ENCODE measurements around the gene COPZ1.

The COPZ1 gene

DNA sequence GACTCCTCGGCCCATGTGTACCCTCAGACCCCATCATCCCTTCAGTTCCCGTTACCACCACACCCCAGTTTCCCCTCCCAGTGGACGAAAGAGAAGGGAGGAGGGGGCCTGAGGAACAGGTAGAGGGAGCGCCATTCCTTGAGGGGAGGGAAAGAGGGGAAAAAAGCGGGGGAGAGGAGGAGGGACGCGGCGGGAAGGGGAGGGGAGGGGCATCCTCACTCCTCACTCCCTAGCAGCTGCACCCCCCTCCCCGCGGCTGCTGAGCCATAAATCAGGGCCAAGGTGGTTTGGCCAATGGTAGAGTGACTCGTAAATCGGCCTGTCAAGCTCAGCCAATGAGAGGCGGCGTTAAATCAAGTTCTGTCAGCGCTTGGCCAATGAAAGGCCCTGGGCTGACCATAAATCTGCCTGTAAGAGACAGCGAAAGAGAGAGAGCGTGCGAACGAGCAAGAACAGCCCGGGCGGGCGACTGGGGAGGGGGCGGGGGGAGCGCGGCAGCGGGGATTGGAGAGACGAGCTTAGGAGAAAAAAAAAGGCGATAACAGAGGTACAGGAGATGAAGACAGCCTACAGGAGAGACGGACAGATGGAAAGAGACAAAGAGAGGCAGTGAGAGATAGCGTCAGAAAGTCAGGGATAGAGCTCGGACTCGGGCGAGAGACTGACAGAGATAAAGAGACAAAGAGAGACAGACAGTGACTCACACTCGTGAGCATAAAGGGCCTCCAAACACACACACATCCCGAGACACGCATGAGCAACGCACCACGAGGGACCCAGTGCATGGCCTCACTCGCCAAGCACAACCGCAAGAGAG is 34.2 kb downstream of the COPZ1 start:
- peak; percentile 100 for DNase-seq

DNA sequence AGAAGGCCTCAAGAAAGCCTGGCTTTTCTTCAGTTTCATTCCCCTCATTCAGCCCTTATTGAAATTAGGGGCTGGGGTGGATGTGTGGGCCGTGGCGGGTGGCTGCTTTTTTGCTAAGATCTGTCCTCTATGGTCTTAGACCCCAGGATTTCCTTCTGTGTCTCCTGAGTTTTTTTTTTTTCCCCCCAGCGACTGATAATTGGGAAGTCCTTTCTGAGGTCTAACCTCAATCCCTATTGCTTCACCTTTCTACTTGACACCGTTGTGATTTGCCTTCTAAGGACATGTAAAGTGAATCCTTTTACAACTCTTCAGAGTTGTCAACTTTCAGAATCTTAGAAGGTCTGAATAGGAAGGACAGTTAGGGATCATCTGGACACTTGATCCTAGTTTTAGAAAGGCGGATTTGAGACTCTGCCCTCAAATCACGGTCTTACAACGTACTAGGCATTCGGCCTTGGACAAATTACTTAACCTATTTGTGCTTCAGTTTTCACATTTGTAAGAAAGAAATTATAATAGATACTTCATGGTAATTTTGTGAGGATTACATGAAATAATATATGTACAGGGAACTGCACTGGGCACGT is 34.9 kb downstream of the COPZ1 start:
- DNase-seq, result no peak

DNA sequence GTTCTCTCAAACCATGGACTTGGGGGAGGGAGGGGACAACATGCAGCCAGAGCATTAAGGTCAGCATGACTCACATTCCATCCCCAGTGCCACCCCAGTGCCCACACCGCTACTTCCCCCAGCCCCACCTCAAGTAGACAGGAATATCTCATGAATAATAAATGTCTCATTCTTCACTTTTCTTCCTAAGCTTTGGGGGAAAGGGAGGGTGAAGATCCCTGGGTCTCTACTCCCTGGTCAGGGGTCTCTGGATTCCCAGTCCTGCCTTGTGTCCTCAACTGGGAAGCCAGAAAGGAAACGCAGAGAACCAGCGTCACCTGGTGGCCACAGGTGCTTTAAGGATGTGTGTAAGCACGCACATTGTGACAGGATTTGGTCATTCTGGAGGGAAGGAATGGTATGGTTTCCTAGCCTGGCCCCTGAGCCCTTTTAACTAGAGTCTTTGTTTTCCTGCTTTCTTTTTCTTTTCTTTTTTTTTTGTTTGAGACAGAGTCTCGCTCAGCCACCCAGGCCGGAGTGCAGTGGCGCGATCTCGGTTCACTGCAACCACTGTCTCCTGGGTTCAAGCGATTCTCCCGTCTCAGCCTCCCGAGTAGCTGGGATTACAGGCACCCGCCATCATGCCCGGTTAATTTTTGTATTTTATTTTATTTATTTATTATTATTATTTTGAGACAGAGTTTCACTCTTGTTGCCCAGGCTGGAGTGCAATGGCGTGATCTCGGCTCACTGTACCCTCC is 36.0 kb downstream of the COPZ1 start:
- peak; percentile 76 for DNase-seq

DNA sequence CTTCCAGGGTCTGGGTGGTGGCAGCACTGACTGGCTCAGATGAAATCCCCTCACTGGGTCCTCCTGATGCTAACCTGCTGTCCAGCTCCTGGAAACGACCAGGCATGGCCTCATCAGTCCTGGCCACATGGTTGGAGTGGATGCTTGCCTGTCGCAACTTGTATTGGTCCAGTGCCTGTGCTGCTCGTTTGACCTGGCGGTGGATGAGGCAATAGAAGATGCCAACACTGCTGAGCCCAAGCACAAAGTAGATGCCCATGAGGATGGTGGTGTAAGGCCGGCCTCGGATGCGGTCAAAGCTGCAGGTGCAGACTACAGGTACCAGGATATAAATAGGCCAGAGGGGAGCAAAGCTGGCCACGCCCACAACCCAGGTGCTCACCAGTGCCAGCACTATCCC is 38.1 kb downstream of the COPZ1 start:
- DNase-seq, result no peak

DNA sequence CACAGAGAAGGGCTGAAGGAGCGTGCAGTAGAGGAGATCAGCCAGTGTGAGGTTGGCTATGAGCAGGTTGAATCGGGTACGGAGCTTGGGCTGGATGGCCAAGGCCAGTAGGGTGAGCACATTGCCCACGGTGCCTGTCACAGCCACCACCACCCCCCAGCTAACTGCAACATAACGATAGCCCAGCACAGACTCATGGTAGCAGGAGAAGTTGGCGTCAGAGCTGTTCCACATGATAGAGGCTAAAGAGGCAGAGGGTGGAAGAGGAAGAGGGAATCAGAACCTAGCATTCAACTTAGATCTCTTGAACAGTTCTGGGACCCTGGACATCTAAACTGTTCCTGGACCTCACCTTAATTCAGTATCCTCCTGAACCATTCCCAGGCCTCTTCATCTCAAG is 38.7 kb downstream of the COPZ1 start:
- no peak for DNase-seq

DNA sequence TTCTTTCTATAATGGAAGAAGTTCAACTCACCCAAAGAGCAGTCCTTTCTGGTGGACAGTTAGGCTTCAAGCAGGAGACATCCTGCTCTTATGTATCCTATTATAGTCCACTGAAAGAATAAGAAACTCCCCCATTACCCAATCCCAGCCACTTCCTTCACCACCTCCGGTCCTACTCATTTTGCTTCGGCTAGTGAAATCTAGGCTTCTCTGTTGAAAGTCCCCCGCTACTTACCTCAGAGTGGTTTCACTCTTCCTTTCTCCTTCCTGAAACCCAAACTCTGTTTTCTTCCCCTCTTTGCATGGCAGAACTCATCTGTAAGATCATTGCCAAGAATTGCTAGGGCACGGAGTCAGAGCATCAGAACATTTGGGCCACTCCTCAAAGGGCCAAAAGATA is 39.5 kb downstream of the COPZ1 start, which contains the start of gene GPR84:
GPR84 (minus strand) TSS at position 74 of the 400 bp plus-strand sequence. CDS start 635 bp downstream, outside the sequence.
- DNase-seq, result no peak

DNA sequence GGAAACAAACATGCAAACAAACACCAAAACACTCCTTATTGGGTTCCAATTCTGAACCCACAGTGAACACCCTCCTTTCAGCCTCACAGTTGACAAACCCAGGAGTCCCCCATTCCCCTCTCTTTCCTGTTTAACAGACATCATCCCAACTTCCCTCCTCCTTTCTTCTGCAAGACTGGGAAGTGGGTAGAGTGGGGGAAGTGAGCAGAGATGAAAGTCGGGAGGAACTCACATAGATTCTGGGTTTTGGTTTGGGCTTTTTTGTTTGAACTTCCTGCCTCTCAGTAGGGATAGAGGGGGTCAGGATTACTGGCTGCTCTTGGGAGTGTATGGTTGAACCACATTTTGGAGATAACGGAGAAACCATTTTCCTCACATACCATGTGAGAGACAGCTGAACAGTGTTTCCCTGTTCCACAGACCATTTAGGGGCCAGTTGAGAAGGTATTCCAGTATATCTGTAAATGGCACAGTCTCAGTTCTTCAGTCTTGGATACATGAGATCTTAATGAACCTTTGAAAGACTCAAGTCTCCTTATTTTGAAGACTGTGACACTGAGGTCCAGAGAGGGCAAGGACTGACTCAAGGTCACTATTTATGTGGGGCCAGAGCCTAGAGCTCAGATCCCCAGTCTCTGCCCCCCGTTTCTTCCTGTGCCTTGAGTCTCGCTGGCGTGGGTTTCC is 43.2 kb downstream of the COPZ1 start:
- DNase-seq, result no peak

DNA sequence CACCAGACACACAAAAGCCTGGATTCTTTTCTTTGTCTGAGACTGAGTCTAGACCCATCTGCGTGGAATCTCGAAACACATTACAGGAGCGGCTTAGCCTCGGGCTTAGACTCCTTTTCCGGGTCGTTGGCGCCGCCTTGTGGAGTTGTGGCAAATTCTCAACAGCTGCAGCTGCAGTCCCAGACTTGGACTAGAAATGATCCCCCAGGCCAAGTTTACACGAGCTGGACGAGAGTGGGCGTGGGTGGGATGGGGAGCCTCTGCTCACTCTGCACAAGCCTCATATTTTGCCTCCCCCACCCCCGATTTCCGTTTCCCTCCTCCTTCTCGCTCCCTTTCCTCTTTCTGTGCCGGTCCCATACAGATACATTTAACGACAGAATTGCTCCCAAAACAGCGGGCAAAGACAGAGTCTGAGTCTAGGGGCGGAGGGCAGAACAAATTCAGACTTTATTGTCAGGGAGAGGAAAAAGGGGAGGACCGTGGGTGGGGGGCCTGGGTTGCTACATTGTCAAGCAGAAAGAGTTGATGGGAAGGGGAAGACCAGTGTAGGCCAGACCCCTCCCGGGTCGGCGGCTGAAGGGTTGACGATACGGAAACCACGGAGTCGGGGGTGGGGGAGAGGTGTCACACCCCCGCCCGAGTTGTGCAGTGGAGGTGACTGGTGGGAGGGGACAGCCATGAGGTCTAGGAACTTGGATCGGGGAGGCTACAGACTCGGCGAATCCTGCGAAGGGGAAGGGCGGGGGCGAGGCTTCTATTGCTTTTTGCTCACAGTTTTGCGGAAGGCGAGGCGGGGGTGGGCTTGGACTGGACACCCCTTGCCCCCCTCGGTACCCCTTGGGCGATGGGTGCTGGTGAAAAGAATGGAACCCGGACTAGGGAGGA is 44.0 kb downstream of the COPZ1 start:
- DNase-seq, result peak; percentile 85

DNA sequence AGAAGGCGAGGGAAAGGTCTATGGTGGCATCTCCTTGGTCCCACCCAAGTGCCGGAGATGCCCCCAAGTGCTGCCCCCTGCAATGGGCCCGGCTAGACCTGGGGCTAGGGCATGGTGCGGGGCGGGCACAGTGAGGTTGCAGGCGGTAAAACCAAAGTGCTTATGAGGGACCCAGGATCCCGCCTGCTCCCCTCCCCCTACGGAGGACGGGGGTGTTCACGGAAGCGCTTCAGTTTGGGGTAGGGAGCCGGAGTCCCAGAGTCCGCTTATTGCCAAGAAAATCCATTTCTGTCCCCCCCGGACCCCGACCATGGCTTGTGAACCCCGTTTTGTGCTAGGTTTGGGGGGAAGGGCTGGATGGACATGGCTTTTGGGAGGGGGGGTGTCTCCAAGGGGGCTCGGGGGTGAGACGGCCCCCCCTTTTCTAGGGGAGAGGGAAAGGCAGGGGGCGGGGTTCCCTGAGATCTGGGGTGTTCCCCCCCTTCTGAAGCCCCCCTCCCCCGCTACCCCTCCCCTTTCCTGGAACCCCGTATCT is 44.7 kb downstream of the COPZ1 start:
- no peak for DNase-seq

DNA sequence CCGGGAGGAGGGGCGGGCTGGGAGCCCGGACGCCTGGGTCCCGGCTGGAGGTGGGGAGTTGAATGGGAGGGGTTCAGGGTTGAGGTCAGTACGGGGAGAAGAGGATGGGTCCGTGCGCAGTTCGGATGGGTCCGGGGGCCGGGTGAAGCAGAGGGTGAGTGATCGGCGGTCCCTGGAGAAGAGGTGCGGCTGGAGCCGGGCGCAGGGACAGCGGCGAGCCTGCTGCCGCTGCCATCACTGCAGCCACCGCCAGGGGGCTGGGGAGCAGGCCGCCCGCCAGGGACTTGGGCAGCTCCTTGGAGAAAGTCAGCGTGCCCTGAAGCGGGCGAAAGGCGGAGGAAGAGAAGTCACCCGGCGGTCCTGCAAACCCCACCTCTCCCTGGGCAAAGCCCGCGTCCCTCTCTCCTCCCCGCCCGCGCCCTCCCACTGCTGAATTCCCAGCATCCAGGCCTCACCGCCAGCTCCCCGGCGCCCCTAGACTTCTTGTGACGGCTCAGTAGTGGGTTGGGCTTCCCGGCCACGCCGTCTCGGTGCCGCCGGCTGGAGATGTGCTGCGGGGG is 45.3 kb downstream of the COPZ1 start:
- DNase-seq, result peak; percentile 83

DNA sequence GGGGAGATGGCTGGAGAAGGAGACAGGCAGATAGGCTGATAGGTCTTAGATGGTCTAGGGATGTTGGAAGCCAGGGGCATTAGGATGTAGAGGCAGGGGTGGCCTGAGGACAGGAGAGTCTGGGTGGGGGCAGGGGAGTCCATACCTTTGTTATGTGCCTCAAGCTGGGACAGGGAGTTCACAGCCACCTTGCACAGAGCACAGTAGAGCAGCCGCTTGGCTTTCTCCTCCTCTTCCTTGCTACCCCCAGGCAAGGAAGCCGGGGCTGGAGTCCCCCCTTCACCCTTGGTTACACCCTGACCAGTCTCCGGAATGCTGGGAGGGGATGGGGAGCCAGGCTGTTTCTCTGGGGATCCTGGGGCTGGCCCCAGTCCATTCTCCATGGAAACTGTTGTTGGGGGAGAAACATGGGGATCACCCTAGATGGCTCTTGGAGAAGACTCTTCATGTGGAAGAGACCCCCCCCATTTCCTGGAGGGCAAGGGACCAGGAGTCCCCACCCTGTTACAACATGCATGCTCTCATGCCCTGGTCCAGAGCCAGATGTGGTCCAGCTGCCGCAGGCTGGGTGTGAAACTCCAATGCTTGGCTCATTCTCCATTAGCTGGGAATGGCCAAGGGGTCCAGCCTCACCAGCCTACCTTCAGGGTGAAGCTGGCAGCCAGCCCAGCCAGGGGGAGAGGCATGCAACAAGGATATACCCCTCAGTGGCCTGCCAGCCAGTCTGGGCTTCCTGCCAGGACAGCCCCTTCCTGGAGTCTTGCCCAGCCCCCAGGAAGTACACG is 46.6 kb downstream of the COPZ1 start:
- DNase-seq, result no peak

DNA sequence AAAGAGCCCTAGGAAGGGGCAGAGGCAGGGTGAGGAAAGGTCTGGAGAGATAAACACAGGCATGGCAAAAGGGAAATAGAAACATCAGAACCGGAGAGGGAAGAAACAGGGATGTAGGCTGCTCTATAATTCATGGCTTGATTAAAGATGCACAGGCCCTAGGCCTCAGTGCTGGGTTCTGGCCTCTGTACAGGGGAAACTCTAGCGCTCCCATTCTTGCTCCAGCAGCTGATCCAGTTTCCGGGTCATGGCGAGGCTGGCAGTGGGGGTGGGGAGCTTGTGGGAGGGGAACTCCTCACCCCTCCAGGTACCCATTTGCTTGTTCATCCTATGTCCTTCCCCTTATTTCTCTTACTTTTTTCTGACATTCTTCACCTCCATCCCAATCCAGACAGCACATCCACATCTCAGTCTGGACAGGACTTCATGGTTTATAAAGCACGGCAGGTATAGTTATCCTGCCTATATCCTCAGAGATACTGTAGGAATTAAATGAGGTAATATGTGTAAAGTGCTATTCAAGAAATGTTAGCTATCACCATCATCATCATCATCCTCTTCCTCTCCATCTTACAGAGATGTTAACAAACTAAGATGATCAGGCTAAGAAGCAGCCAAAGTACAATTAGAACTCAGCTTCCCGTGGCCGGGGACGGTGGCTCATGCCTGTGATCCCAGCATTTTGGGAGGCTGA is 47.3 kb downstream of the COPZ1 start:
- DNase-seq, result no peak

DNA sequence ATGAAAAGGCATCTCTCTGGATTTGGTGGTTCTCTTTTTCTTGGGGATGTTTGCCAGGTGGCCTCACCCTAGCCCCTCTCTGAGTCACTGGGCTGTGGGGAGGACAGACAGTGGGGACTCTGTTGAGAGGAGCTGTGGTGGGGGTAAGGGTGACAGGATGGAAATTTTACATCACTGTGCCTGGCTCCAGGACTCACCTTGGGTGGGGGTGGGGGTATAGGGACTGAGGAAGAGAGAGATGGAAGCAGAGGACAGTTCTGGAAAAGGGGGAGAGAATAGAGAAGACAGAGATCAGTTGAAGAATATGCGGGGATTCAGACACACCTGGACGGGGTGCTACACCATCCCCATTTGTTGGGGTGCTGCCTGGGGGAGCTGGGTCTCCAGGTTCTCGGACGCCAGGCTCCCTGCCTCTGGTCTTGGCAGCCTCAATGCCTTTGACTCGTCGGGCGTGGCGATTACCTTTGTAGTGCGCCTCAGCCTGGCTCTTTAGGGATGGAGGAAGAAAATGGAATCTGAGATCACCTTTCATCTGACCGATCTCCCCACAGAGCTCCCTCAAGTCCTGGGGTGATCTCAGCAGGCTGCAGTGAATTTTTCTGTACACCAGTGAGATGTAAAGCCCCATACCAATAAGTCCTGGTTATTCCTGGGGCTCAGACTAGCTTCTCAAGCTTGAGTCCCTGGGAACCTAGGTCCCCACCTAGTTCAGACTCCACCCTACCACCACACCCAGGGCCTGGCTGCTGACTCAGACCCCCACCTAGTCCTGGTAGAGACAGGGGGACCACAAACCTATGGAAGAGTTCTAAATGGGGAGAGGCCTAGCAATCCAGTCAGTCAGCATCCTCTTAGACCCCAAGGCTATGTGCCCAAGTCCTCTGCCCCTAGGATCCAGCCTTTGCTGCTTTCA is 49.0 kb downstream of the COPZ1 start:
- peak; percentile 45 for DNase-seq

DNA sequence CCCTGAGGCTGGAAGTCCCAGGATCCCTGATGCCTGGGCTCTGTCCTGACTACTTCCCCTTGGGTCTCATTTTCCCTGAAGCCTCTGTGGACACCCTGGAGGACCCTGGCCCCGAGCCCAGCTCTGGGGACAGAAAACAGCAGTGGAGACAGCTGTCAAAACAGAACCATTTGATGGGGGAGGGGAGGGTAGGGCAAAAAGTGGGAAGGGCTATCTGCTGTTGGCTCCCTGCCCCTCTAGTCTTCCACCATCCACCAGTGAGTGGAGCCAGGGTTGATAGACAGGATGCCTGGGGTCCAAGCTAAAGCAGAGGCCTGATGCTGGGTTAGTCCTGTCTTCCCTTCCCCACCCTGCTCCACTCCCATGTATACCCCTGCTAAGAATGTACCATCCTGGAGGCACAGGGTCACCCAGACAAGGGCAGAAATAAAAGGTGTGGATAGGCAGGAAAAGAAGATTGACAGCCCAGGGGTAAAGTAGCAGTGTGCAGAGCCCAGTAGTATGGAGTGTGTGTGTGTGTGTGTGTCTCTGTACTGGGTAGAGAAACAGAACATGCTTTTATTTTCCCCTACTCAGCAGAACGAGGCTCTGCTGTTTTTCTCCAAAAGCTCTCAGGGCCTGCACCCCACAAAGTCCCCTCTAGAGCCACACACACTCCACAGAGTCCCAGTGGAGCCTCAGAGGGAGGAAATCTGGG is 49.8 kb downstream of the COPZ1 start:
- no peak for DNase-seq

DNA sequence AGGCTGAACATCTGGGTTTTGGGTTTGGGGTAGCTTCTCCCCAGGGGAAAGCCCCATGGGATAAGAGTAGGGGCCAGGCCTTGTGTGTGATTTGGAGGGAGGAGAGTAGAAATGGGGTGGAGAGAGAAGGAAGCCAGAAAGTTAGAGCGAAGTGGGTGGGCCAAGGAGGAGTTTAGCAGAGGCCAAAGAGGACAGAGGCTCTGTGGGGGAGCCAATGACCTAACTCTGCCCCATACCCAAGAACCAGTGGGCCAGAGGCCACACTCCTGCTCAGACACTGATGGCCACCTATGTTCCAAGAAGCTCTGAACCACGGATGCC is 50.3 kb downstream of the COPZ1 start:
- no peak for DNase-seq

DNA sequence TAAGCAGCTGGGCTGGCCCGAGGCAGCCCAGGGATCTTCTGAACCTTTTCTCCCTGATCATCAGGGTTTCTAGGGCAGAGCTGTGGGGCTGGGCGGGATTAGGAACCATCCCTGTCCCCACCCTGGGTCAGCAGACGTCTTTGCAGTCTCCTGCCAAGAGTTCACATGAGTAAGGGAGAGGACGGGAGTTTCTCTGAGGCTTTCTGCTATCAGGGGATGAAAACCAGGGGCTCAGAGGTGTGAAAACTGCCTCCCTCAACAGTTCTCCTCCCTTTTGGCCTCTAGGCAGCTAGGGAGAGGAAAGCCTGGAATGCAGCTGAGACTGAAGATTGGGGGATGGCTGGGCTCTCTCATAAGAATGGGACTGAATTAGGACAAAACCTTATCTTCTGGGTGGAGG is 51.7 kb downstream of the COPZ1 start:
- DNase-seq, result no peak

DNA sequence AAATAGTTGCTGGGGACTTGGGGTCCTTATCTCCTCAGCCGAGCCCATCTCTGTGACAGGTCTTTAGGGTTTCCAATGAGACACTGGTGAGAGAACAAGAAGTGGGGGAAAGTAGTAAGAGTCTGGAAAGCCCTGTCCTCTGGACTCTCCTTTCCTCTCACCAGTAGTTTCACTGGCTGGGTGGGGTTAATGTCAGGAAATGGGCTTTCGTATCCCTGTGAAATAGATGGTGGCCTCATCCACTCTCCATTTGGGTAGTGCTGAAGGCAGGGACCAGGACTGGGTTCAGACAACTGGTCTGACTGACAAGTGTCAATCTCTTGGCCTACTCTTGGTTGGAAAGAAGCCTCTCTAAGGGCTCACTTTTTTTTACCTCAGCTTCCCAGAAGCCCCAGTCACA is 52.1 kb downstream of the COPZ1 start:
- DNase-seq, result no peak

Data from fibroblast of skin of back (primary cell).